HL-60/S4 treated with phorbol 12-myristate 13-acetate at 8.2 ng/mL for 4 days and 3 days (cell line): ENCODE results near the gene PCDHGA9.
"Not testable (repeated sequence)": the region's sequence is repeated elsewhere in the genome, so short reads cannot be mapped to it uniquely, and the experiment has no call there.

Experiments used
- in situ Hi-C: fragments of 300-500 bp; cut with MboI; formaldehyde crosslinking; loops from 2 replicates; pipeline ENCODE4 v1.15.0; 2022; ENCODE audit warnings: low sequenced_read_pairs

The PCDHGA9 gene

GRCh38 chr5:141383345-141383744 lies 19.2 kb upstream of the PCDHGA9 start:
- in situ Hi-C loops: no loop called here

- in situ Hi-C loops: no loop called here
These were observed 17.9 kb upstream of the PCDHGA9 start for GRCh38 chr5:141384471-141385267.

GRCh38 chr5:141387557-141388311 lies 14.8 kb upstream of the PCDHGA9 start, which contains the start of gene PCDHGB4:
Gene PCDHGB4, plus strand, starts transcription at chr5:141387698. Its CDS starts 187 bp downstream, at chr5:141387885.
- in situ Hi-C loops: not testable (repeated sequence)

GRCh38 chr5:141388661-141389060 lies 13.9 kb upstream of the PCDHGA9 start:
- in situ Hi-C loops: no loop called here

- in situ Hi-C loops: no loop called here
These were observed 13.2 kb upstream of the PCDHGA9 start for GRCh38 chr5:141389153-141390042.

GRCh38 chr5:141392429-141393198 lies 10.0 kb upstream of the PCDHGA9 start, which contains the start of gene PCDHGA8:
Gene PCDHGA8, plus strand, starts transcription at chr5:141392633. Its CDS starts 181 bp downstream, at chr5:141392814.
- in situ Hi-C loops: no loop called here

GRCh38 chr5:141393267-141393666 lies 9.3 kb upstream of the PCDHGA9 start:
- in situ Hi-C loops: no loop called here

- in situ Hi-C loops: not testable (repeated sequence)
These were observed 8.0 kb upstream of the PCDHGA9 start for GRCh38 chr5:141394401-141395187.

GRCh38 chr5:141397756-141398551 lies 4.6 kb upstream of the PCDHGA9 start, which contains the start of gene PCDHGB5:
Gene PCDHGB5, plus strand, starts transcription at chr5:141397947. Its CDS starts 181 bp downstream, at chr5:141398128.
- in situ Hi-C loops: not testable (repeated sequence)

GRCh38 chr5:141398608-141399007 lies 4.0 kb upstream of the PCDHGA9 start:
- in situ Hi-C loops: no loop called here

- in situ Hi-C loops: no loop called here
These were observed 2.9 kb upstream of the PCDHGA9 start for GRCh38 chr5:141399555-141400258.

GRCh38 chr5:141403387-141403786 lies 809 bp downstream of the PCDHGA9 start:
- in situ Hi-C loops: no loop called here

- in situ Hi-C loops: not testable (repeated sequence)
These were observed 5.4 kb downstream of the PCDHGA9 start, which contains the start of gene PCDHGB6 for GRCh38 chr5:141407790-141408505. Gene PCDHGB6, plus strand, starts transcription at chr5:141408021. Its CDS starts 182 bp downstream, at chr5:141408203.

- in situ Hi-C loops: loop anchor here (10.0 kb wide), 2 partner anchors 115 to 145 kb away; no protein-coding TSS in a partner anchor
These were observed 7.2 kb downstream of the PCDHGA9 start for GRCh38 chr5:141409598-141410306.

GRCh38 chr5:141411575-141411974 lies 9.0 kb downstream of the PCDHGA9 start:
- in situ Hi-C loops: loop anchor here (10.0 kb wide), 2 partner anchors 113 to 143 kb away; no protein-coding TSS in a partner anchor
